GM23248 (cell line): ENCODE results near the gene GPR31. TPM values are rescaled to one million over a fixed set of nuclear protein-coding genes. Genes with fewer than 3 reads are reported as not detected.

ENCODE experiments used
- DNase-seq: peaks from one replicate; pipeline ENCODE4 v3.0.0-alpha.2; 2015
- H2AFZ ChIP-seq: fragments of 200-600 bp; sonication (generic); 2 replicates; pipeline ENCODE4 v1.6.1; 2016; ENCODE audit warnings: antibody characterized with exemption
- H3F3A ChIP-seq: fragments of 200-600 bp; sonication (generic); 2 replicates; pipeline ENCODE4 v1.6.1; 2016; ENCODE audit warnings: mild to moderate bottlenecking, antibody characterized with exemption, mixed run types; ENCODE audit not compliant: insufficient read depth
- H3K27ac ChIP-seq: fragments of 200-600 bp; sonication (generic); 2 replicates; pipeline ENCODE4 v1.5.1; 2016; ENCODE audit warnings: mild to moderate bottlenecking
- H3K27me3 ChIP-seq: fragments of 200-600 bp; sonication (generic); replicated peaks from 2 replicates; pipeline ENCODE4 v1.6.1; 2016; ENCODE audit warnings: mild to moderate bottlenecking; ENCODE audit not compliant: insufficient read depth
- H3K36me3 ChIP-seq: fragments of 200-600 bp; sonication (generic); 2 replicates; pipeline ENCODE4 v1.6.1; 2016; ENCODE audit warnings: low read depth, mild to moderate bottlenecking
- H3K4me1 ChIP-seq: fragments of 200-600 bp; sonication (generic); 2 replicates; pipeline ENCODE4 v1.6.1; 2016; ENCODE audit warnings: mild to moderate bottlenecking; ENCODE audit not compliant: insufficient read depth
- H3K4me2 ChIP-seq: fragments of 200-600 bp; sonication (generic); one replicate; pipeline ENCODE4 v1.6.1; 2016; ENCODE audit warnings: mild to moderate bottlenecking; ENCODE audit not compliant: unreplicated experiment
- H3K4me3 ChIP-seq: fragments of 200-600 bp; sonication (generic); 2 replicates; pipeline ENCODE4 v1.5.1; 2016; ENCODE audit warnings: mild to moderate bottlenecking
- H3K79me2 ChIP-seq: fragments of 200-600 bp; sonication (generic); 2 replicates; pipeline ENCODE4 v1.6.1; 2016; ENCODE audit warnings: mild to moderate bottlenecking; ENCODE audit not compliant: insufficient read depth
- H3K9ac ChIP-seq: fragments of 200-600 bp; sonication (generic); 2 replicates; pipeline ENCODE4 v1.6.1; 2016; ENCODE audit warnings: mild to moderate bottlenecking
- H3K9me2 ChIP-seq: fragments of 200-600 bp; sonication (generic); 2 replicates; pipeline ENCODE4 v1.6.1; 2016; ENCODE audit warnings: mixed run types, mild to moderate bottlenecking, moderate library complexity; ENCODE audit not compliant: insufficient read depth
- H3K9me3 ChIP-seq: fragments of 200-600 bp; sonication (generic); one replicate; pipeline ENCODE4 v1.6.1; 2017; ENCODE audit warnings: low read depth
- H4K20me1 ChIP-seq: fragments of 200-600 bp; sonication (generic); 2 replicates; pipeline ENCODE4 v1.6.0; 2016; ENCODE audit not compliant: insufficient read depth
- EZH2 ChIP-seq: fragments of 200-600 bp; sonication (generic); IDR thresholded peaks from 2 replicates; pipeline ENCODE4 v1.6.1; 2018; ENCODE audit warnings: antibody characterized with exemption, mild to moderate bottlenecking; ENCODE audit not compliant: insufficient read depth, poor library complexity, severe bottlenecking
- EZH2phosphoT487 ChIP-seq: fragments of 200-600 bp; sonication (generic); IDR thresholded peaks from 2 replicates; pipeline ENCODE4 v1.6.1; 2018; ENCODE audit warnings: antibody characterized with exemption, moderate library complexity, mild to moderate bottlenecking, low read depth; ENCODE audit not compliant: insufficient read depth
- WGBS, 2 experiments: methylation state at CpG; one replicate each; pipeline ENCODE4 v1.1.6; 2015 to 2017; ENCODE audit warnings: low lambda C conversion rate in 2 of 2, low coverage in 1 of 2; ENCODE audit errors: missing lambda C conversion rate in 2 of 2; 5-methylcytosine and 5-hydroxymethylcytosine counted together
- in situ Hi-C: fragments of 300-500 bp; cut with MboI; formaldehyde crosslinking; loops from 2 replicates; pipeline ENCODE4 v1.15.0; 2020
- polyA plus RNA-seq: library from polyadenylated mRNA; unstranded; fragments of >200 nt; fragmentation: Nextera tagmentation; extraction: Ambion mirVana; gene quantifications from 2 replicates; pipeline ENCODE4 v1.2.1, GENCODE V29; 2016
- total RNA-seq: library from RNA; depleted of rRNA; stranded (reverse); fragments of >200 nt; shearing (Covaris generic); gene quantifications from 2 replicates; pipeline ENCODE4 v1.2.3, GENCODE V29; 2014; rRNA removed

Gene GPR31
- total and polyA plus RNA-seq, 2 experiments from 2014 or later, result not detected

DNA sequence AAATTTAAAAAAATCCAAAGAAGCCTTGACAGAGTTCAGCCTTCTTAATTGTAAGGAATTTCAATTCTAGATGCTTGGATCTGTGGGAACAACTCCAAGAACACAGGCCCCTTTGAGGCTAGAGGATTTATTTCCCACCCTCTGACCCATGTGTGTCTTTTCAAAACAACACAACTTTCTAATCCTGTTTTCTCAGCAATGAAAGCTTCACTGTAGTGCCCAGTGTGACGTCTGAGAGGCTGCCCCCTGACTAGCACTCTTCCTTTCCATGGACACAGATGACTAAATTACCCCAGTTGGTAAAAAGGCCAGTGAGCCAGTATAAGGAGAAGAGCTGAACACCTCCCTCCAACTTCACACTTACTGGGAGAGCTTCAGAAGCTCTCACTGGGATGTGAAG lies 51.4 kb downstream of the GPR31 start:
- TF ChIP-seq EZH2, result no peak
- no peak for TF ChIP-seq EZH2phosphoT487
- no peaks in the 10 kb centered on the region for H3K4me1 ChIP-seq
- no peaks in the 10 kb centered on the region for H4K20me1 ChIP-seq
- 0% methylated on average over 1 of the region's 1 CpG for WGBS, 2 experiments
- H3K27me3 ChIP-seq, result no peaks in the 10 kb centered on the region
- H3K4me2 ChIP-seq, result no peak overlapping the region
- H2AFZ ChIP-seq, result no peak overlapping the region
- in situ Hi-C loops, result no loop called here
- H3K9ac ChIP-seq, result no peak overlapping the region
- H3K9me2 ChIP-seq, result no peaks in the 10 kb centered on the region
- DNase-seq, result no peak
- H3K27ac ChIP-seq, result no peak overlapping the region
- H3K4me3 ChIP-seq, result no peak overlapping the region
- H3F3A ChIP-seq, result no peaks in the 10 kb centered on the region
- H3K9me3 ChIP-seq, result no peaks in the 10 kb centered on the region
- no peaks in the 10 kb centered on the region for H3K79me2 ChIP-seq
- no peaks in the 10 kb centered on the region for H3K36me3 ChIP-seq

Other genes starting within 250 kb of the GPR31 start
- gene RNASET2, start 201.4 kb downstream of the GPR31 start, total RNA-seq, result 23.5 and 34.4 TPM in 2 replicates
- gene RNASET2, start 201.4 kb downstream of the GPR31 start, polyA plus RNA-seq, result 26.8 and 28.9 TPM in 2 replicates
- gene CEP43, start 158.6 kb downstream of the GPR31 start, total RNA-seq, result 16.4 and 26.1 TPM in 2 replicates
- gene CEP43, start 158.6 kb downstream of the GPR31 start, polyA plus RNA-seq, result 20.5 and 25.2 TPM in 2 replicates
- not detected in 2 replicates for gene CCR6, start 34.9 kb downstream of the GPR31 start, total RNA-seq
- gene CCR6, start 34.9 kb downstream of the GPR31 start, polyA plus RNA-seq, result not detected in 2 replicates
- gene UNC93A, start 133.3 kb upstream of the GPR31 start, total RNA-seq, result not detected in 2 replicates
- not detected in 2 replicates for gene UNC93A, start 133.3 kb upstream of the GPR31 start, polyA plus RNA-seq
- gene TTLL2, start 167.1 kb upstream of the GPR31 start, total RNA-seq, result not detected in 2 replicates
- gene TTLL2, start 167.1 kb upstream of the GPR31 start, polyA plus RNA-seq, result not detected in 2 replicates